ENCODE data around the gene MED13L.

Gene MED13L

GRCh38 chr12:116068853-116069252 is 208.6 kb downstream of the MED13L start:
- TF ChIP-seq, protein P1, sequence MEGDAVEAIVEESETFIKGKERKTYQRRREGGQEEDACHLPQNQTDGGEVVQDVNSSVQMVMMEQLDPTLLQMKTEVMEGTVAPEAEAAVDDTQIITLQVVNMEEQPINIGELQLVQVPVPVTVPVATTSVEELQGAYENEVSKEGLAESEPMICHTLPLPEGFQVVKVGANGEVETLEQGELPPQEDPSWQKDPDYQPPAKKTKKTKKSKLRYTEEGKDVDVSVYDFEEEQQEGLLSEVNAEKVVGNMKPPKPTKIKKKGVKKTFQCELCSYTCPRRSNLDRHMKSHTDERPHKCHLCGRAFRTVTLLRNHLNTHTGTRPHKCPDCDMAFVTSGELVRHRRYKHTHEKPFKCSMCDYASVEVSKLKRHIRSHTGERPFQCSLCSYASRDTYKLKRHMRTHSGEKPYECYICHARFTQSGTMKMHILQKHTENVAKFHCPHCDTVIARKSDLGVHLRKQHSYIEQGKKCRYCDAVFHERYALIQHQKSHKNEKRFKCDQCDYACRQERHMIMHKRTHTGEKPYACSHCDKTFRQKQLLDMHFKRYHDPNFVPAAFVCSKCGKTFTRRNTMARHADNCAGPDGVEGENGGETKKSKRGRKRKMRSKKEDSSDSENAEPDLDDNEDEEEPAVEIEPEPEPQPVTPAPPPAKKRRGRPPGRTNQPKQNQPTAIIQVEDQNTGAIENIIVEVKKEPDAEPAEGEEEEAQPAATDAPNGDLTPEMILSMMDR (IDR thresholded peaks at IDR 0.05; ENCODE audit: low read depth, low read length, missing control alignments): no peak
- DNase-seq (ENCODE audit: low read depth): no peak
- H3K4me3 ChIP-seq (ENCODE audit: low read depth, low read length): no peak overlapping the region

- TF ChIP-seq, protein P1 (IDR thresholded peaks at IDR 0.05; ENCODE audit: low read depth, low read length, missing control alignments): no peak
These were observed 209.1 kb downstream of the MED13L start for GRCh38 chr12:116068371-116068770.

GRCh38 chr12:116067892-116068291 is 209.6 kb downstream of the MED13L start:
- no peak overlapping the region for H3K4me3 ChIP-seq (ENCODE audit: low read depth, low read length)
- no peak for DNase-seq (ENCODE audit: low read depth)
- TF ChIP-seq, protein P1 (IDR thresholded peaks at IDR 0.05; ENCODE audit: low read depth, low read length, missing control alignments): no peak

More at GRCh38 chr12:116068371-116068770, 209.1 kb downstream of the MED13L start:
- no peak for DNase-seq (ENCODE audit: low read depth)
- H3K4me3 ChIP-seq (ENCODE audit: low read depth, low read length): no peak overlapping the region

GRCh38 chr12:116066381-116067230 is 210.9 kb downstream of the MED13L start:
- no peak overlapping the region for H3K4me3 ChIP-seq (ENCODE audit: low read depth, low read length)
- no peak for DNase-seq (ENCODE audit: low read depth)
- TF ChIP-seq, protein P1 (IDR thresholded peaks at IDR 0.05; ENCODE audit: low read depth, low read length, missing control alignments): peak; percentile 76

- TF ChIP-seq, protein P1 (IDR thresholded peaks at IDR 0.05; ENCODE audit: low read depth, low read length, missing control alignments): no peak
- H3K4me3 ChIP-seq (ENCODE audit: low read depth, low read length): no peak overlapping the region
These were observed 211.9 kb downstream of the MED13L start for GRCh38 chr12:116065606-116066005.

GRCh38 chr12:116064493-116064892 is 213.0 kb downstream of the MED13L start:
- no peak for DNase-seq (ENCODE audit: low read depth)
- no peak overlapping the region for H3K4me3 ChIP-seq (ENCODE audit: low read depth, low read length)
- TF ChIP-seq, protein P1 (IDR thresholded peaks at IDR 0.05; ENCODE audit: low read depth, low read length, missing control alignments): no peak

More at GRCh38 chr12:116065606-116066005, 211.9 kb downstream of the MED13L start:
- DNase-seq (ENCODE audit: low read depth): no peak

All from GM12864 (cell line).